Suprapubic skin (tissue), 4 donors: ENCODE data around the gene KCTD17. TPM values are rescaled to one million over a fixed set of nuclear protein-coding genes. Genes with fewer than 3 reads are reported as not detected.

Experiments
- DNase-seq, 2 donors: peaks; one replicate each; pipeline ENCODE4 v3.0.0-alpha.2; 2019; ENCODE audit warnings: low spot score in 2 of 2
- H3K27ac ChIP-seq: fragments of 200-600 bp; sonication (generic); one replicate; pipeline ENCODE4 v1.5.1; 2019
- H3K27me3 ChIP-seq: fragments of 200-600 bp; sonication (generic); one replicate; pipeline ENCODE4 v1.5.1; 2019
- H3K36me3 ChIP-seq: fragments of 200-600 bp; sonication (generic); one replicate; pipeline ENCODE4 v1.5.1; 2019
- H3K4me1 ChIP-seq: fragments of 200-600 bp; sonication (generic); one replicate; pipeline ENCODE4 v1.5.1; 2019
- H3K4me3 ChIP-seq: fragments of 200-600 bp; sonication (generic); one replicate; pipeline ENCODE4 v1.5.1; 2019; ENCODE audit warnings: mild to moderate bottlenecking
- H3K9me3 ChIP-seq: fragments of 200-600 bp; sonication (generic); one replicate; pipeline ENCODE4 v1.5.1; 2019
- CTCF ChIP-seq, 2 donors: fragments of 200-600 bp in 1 of 2; fragments of 450-650 bp in 1 of 2; sonication (generic) in 1 of 2; IDR thresholded peaks; one replicate each; pipeline ENCODE4 v1.5.1; 2016 to 2019; ENCODE audit warnings: antibody characterized with exemption in 2 of 2, mild to moderate bottlenecking in 1 of 2, moderate library complexity in 1 of 2
- EP300 ChIP-seq: sonication (generic); formaldehyde crosslinking; IDR thresholded peaks from one replicate; pipeline ENCODE4 v1.6.1; 2017; ENCODE audit warnings: antibody characterized with exemption
- POLR2A ChIP-seq, 2 donors: fragments of 450-650 bp; IDR thresholded peaks; one replicate each; pipeline ENCODE4 v1.6.1; 2017; ENCODE audit warnings: antibody characterized with exemption in 2 of 2, mild to moderate bottlenecking in 2 of 2, moderate library complexity in 2 of 2
- POLR2AphosphoS5 ChIP-seq, 3 donors: sonication (generic); formaldehyde crosslinking; IDR thresholded peaks; one replicate each; pipeline ENCODE4 v1.6.1; 2017; ENCODE audit warnings: antibody characterized with exemption in 3 of 3
- WGBS: methylation state at CpG from one replicate; pipeline ENCODE4 v1.1.5; 2018; 5-methylcytosine and 5-hydroxymethylcytosine counted together
- total RNA-seq, 4 donors: library from RNA; depleted of rRNA; stranded (reverse); fragments of >200 nt; gene quantifications; one replicate each; pipeline ENCODE4 v1.1.0, GENCODE V29; 2016

Gene KCTD17
- total RNA-seq, 4 donors from 2014 or later = 25.0 to 67.0 (median 35.7) TPM

GRCh38 chr22:37054600-37055365 is 3.2 kb downstream of the KCTD17 start:
- H3K36me3 ChIP-seq = peaks cover 37% of the 10 kb centered on the region
- H3K4me3 ChIP-seq = no peak overlapping the region
- TF ChIP-seq EP300 (no peak), POLR2A (IDR thresholded peaks at IDR 0.05) (no peak), POLR2AphosphoS5 (IDR thresholded peaks at IDR 0.05) (no peak), CTCF (IDR thresholded peaks at IDR 0.05) (no peak)
- no peak overlapping the region for H3K27ac ChIP-seq
- H3K27me3 ChIP-seq = no peaks in the 10 kb centered on the region
- no peaks in the 10 kb centered on the region for H3K9me3 ChIP-seq
- 93% methylated on average over 19 of the region's 20 CpGs for WGBS
- H3K4me1 ChIP-seq = peaks cover 38% of the 10 kb centered on the region
- DNase-seq = no peak

GRCh38 chr22:37056246-37056645 is 4.7 kb downstream of the KCTD17 start:
- Histone ChIP-seq H3K9me3 (no peaks in the 10 kb centered on the region), H3K4me3 (no peak overlapping the region), H3K27ac (no peak overlapping the region), H3K36me3 (peaks cover 52% of the 10 kb centered on the region), H3K4me1 (peaks cover 32% of the 10 kb centered on the region), H3K27me3 (no peaks in the 10 kb centered on the region)
- TF ChIP-seq POLR2AphosphoS5 (IDR thresholded peaks at IDR 0.05) (no peak), POLR2A (IDR thresholded peaks at IDR 0.05) (no peak), EP300 (no peak), CTCF (IDR thresholded peaks at IDR 0.05) (no peak)
- DNase-seq = no peak
- WGBS = 96% methylated on average over 13 of the region's 13 CpGs

- 80% methylated on average over 9 of the region's 9 CpGs for WGBS
- Histone ChIP-seq H3K4me3 (no peak overlapping the region), H3K27me3 (no peaks in the 10 kb centered on the region), H3K4me1 (peaks cover 23% of the 10 kb centered on the region), H3K36me3 (peaks cover 56% of the 10 kb centered on the region), H3K27ac (no peak overlapping the region), H3K9me3 (no peaks in the 10 kb centered on the region)
- no peak for TF ChIP-seq POLR2A (IDR thresholded peaks at IDR 0.05)
- TF ChIP-seq CTCF (IDR thresholded peaks at IDR 0.05) = no peak
- no peak for TF ChIP-seq EP300
- TF ChIP-seq POLR2AphosphoS5 (IDR thresholded peaks at IDR 0.05) = no peak
- DNase-seq = no peak
Measured at GRCh38 chr22:37057226-37057625, 5.7 kb downstream of the KCTD17 start.

- Histone ChIP-seq H3K4me3 (no peak overlapping the region), H3K27me3 (no peaks in the 10 kb centered on the region), H3K9me3 (no peaks in the 10 kb centered on the region), H3K4me1 (peaks cover 16% of the 10 kb centered on the region), H3K27ac (no peak overlapping the region), H3K36me3 (peaks cover 56% of the 10 kb centered on the region)
- TF ChIP-seq POLR2A (IDR thresholded peaks at IDR 0.05) (no peak), EP300 (no peak)
- no peak for DNase-seq
- 89% methylated on average over 9 of the region's 12 CpGs for WGBS
Measured at GRCh38 chr22:37057796-37058510, 6.4 kb downstream of the KCTD17 start.

- Histone ChIP-seq H3K36me3 (peaks cover 56% of the 10 kb centered on the region), H3K27ac (no peak overlapping the region), H3K27me3 (no peaks in the 10 kb centered on the region), H3K4me1 (peaks cover 4% of the 10 kb centered on the region), H3K9me3 (no peaks in the 10 kb centered on the region), H3K4me3 (no peak overlapping the region)
- no peak for TF ChIP-seq POLR2A (IDR thresholded peaks at IDR 0.05)
- no peak for TF ChIP-seq CTCF (IDR thresholded peaks at IDR 0.05)
- TF ChIP-seq POLR2AphosphoS5 (IDR thresholded peaks at IDR 0.05) = no peak
- TF ChIP-seq EP300 = no peak
- 92% methylated on average over 23 of the region's 28 CpGs for WGBS
- DNase-seq = no peak
Measured at GRCh38 chr22:37058917-37059701, 7.6 kb downstream of the KCTD17 start.
